ENCODE data around the gene NEUROG1.
A peak's percentile ranks its signal among the peaks of the same experiment; 100 is the strongest.

NEUROG1 gene

GRCh38 chr5:135584276-135584675, 48.5 kb upstream of the NEUROG1 start (continued):
- TF ChIP-seq, protein P1, sequence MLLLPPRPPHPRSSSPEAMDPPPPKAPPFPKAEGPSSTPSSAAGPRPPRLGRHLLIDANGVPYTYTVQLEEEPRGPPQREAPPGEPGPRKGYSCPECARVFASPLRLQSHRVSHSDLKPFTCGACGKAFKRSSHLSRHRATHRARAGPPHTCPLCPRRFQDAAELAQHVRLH (tag by site-specific recombination; IDR thresholded peaks at IDR 0.05) = no peak

- no peak overlapping the region for H3K27ac ChIP-seq (ENCODE audit: extremely low read depth, low read depth, low read length)
- H3K9me3 ChIP-seq (ENCODE audit: control insufficient read depth, insufficient read depth, low read depth, low read length) = no peaks in the 10 kb centered on the region
- H3K36me3 ChIP-seq (ENCODE audit: control insufficient read depth in 2 of 2, insufficient read depth in 1 of 2, low read length in 2 of 2) = no peaks in the 10 kb centered on the region
- H3K4me3 ChIP-seq (ENCODE audit: low read depth, low read length) = no peak overlapping the region
- ChIA-PET POLR2A (no interaction called here), CTCF (interaction anchor here (0.6 to 4.4 kb wide), 3 partner anchors 12 to 1417 kb away, joined by 3 to 46 read pairs (median 5); no protein-coding TSS in a partner anchor)
- TF ChIP-seq ZIC2 (tag by site-specific recombination; IDR thresholded peaks at IDR 0.05) (peak; percentile 97), GLIS1 (tag by site-specific recombination; IDR thresholded peaks at IDR 0.05) (0 out of 2 replicates have a peak, but pooled peaks have one; percentile 13), ZNF677 (tag by site-specific recombination; IDR thresholded peaks at IDR 0.05) (no peak), ZNF501 (tag by site-specific recombination; IDR thresholded peaks at IDR 0.05) (no peak)
- H3K4me1 ChIP-seq (ENCODE audit: control insufficient read depth, insufficient read depth, low read length) = no peaks in the 10 kb centered on the region; the same call in 1 of the 2 replicates
Measured at GRCh38 chr5:135582099-135582781, 46.5 kb upstream of the NEUROG1 start.

DNA sequence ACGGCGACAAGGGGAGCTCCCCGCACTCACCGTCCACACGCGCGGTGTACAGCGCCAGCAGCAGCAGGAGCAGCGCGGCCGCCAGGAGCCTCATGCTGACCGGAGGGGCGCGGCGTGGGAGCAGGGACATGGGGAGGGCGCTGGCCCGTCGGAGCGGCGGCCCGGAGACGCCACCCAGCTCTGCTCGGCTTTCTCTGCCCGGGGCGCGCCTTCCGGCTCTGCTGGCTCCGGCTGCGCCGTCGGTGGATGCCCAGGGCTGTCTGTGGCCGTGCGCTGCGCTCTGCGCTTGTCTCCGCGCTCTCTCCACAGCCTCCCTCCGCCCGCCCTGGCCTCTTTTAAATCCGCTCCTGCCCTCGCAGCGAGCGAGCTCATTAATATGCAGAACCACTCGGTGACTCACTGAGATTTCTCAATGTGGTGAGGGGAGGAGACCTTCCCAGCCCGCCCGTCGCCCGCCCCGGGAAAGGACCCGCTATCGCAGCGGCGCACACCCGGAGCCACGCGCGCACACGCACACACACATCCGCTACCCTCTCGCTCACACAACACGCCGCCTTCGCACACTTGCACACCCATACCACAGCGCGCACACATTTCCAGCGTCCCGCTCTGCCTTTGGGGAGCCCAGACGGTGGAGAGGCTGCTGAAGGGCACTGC, 43.0 kb upstream of the NEUROG1 start, which contains the start of gene CXCL14:
TSS of gene CXCL14 (minus strand) at position 307 of the 657 bp plus-strand sequence. CDS start at position 94, 213 bp downstream.
- H3K4me1 ChIP-seq (ENCODE audit: control insufficient read depth, insufficient read depth, low read length) = no peaks in the 10 kb centered on the region; the same call in 1 of the 2 replicates
- ChIA-PET POLR2A (no interaction called here), CTCF (interaction anchor here (0.5 to 4.4 kb wide), 8 partner anchors 9 to 347 kb away, joined by 3 to 46 read pairs (median 3); no protein-coding TSS in a partner anchor)
- TF ChIP-seq OSR2 (tag by site-specific recombination; IDR thresholded peaks at IDR 0.05) (no peak), ZNF138 (tag by site-specific recombination; IDR thresholded peaks at IDR 0.05; ENCODE audit: borderline replicate concordance) (no peak), ZSCAN5A (tag by site-specific recombination; IDR thresholded peaks at IDR 0.05) (no peak), ZNF23 (tag by site-specific recombination; IDR thresholded peaks at IDR 0.05; ENCODE audit: borderline replicate concordance) (no peak), ZNF747 (tag by site-specific recombination; IDR thresholded peaks at IDR 0.05) (no peak), KLF16 (tag by site-specific recombination; IDR thresholded peaks at IDR 0.05) (no peak), ZNF26 (tag by site-specific recombination; IDR thresholded peaks at IDR 0.05) (no peak), ZNF670 (tag by site-specific recombination; IDR thresholded peaks at IDR 0.05; ENCODE audit: low read depth) (no peak), ZNF561 (tag by site-specific recombination; IDR thresholded peaks at IDR 0.05; ENCODE audit: borderline replicate concordance) (no peak)
- TF ChIP-seq, protein P1 (tag by site-specific recombination; IDR thresholded peaks at IDR 0.05) = no peak
- no peaks in the 10 kb centered on the region for H3K9me3 ChIP-seq (ENCODE audit: control insufficient read depth, insufficient read depth, low read depth, low read length)
- H3K36me3 ChIP-seq (ENCODE audit: control insufficient read depth in 2 of 2, insufficient read depth in 1 of 2, low read length in 2 of 2) = no peaks in the 10 kb centered on the region
- peak within 1 kb of the TSS; percentile 11; the same call in 1 of the 2 replicates for H3K4me3 ChIP-seq (ENCODE audit: low read depth, low read length)
- H3K27ac ChIP-seq (ENCODE audit: extremely low read depth, low read depth, low read length) = no peak within 1 kb of the TSS

- H3K27ac ChIP-seq (ENCODE audit: extremely low read depth, low read depth, low read length) = no peak overlapping the region
- POLR2A ChIA-PET = no interaction called here
- H3K4me1 ChIP-seq (ENCODE audit: control insufficient read depth, insufficient read depth, low read length) = no peaks in the 10 kb centered on the region; the same call in 1 of the 2 replicates
- no peaks in the 10 kb centered on the region for H3K9me3 ChIP-seq (ENCODE audit: control insufficient read depth, insufficient read depth, low read depth, low read length)
- CTCF ChIA-PET = interaction anchor here (0.5 to 4.4 kb wide), 6 partner anchors 12 to 348 kb away, joined by 3 to 46 read pairs (median 3); no protein-coding TSS in a partner anchor
- no peak overlapping the region for H3K4me3 ChIP-seq (ENCODE audit: low read depth, low read length)
- no peaks in the 10 kb centered on the region for H3K36me3 ChIP-seq (ENCODE audit: control insufficient read depth in 2 of 2, insufficient read depth in 1 of 2, low read length in 2 of 2)
- TF ChIP-seq PRDM4 (tag by site-specific recombination; IDR thresholded peaks at IDR 0.05) (no peak), ZNF560 (tag by site-specific recombination; IDR thresholded peaks at IDR 0.05; ENCODE audit: borderline replicate concordance) (no peak), ZNF792 (tag by site-specific recombination; IDR thresholded peaks at IDR 0.05) (no peak), ZNF23 (tag by site-specific recombination; IDR thresholded peaks at IDR 0.05; ENCODE audit: borderline replicate concordance) (no peak), ZNF423 (tag by site-specific recombination; IDR thresholded peaks at IDR 0.05) (no peak)
- TF ChIP-seq, protein P2, sequence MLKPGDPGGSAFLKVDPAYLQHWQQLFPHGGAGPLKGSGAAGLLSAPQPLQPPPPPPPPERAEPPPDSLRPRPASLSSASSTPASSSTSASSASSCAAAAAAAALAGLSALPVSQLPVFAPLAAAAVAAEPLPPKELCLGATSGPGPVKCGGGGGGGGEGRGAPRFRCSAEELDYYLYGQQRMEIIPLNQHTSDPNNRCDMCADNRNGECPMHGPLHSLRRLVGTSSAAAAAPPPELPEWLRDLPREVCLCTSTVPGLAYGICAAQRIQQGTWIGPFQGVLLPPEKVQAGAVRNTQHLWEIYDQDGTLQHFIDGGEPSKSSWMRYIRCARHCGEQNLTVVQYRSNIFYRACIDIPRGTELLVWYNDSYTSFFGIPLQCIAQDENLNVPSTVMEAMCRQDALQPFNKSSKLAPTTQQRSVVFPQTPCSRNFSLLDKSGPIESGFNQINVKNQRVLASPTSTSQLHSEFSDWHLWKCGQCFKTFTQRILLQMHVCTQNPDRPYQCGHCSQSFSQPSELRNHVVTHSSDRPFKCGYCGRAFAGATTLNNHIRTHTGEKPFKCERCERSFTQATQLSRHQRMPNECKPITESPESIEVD (tag by site-specific recombination; IDR thresholded peaks at IDR 0.05) = no peak
Measured at GRCh38 chr5:135578305-135578684, 42.5 kb upstream of the NEUROG1 start.

All from HEK293 (cell line).